B cell (primary cell): Measurements from ENCODE around the gene EXTL1. TPM values are rescaled to one million over a fixed set of nuclear protein-coding genes. Genes with fewer than 3 reads are reported as not detected.

ENCODE experiments used
- ATAC-seq: fragments of 200-7000 bp; cut with Tn5 transposase; one replicate; pipeline ENCODE4 v1.10.0; 2021; ENCODE audit warnings: low read depth, mild to moderate bottlenecking, moderate number of reproducible peaks, moderate library complexity
- CTCF ChIA-PET: fragments of 350-600 bp; sonication (Branson Sonifier 250); formaldehyde crosslinking; loops from one replicate; lab custom pipeline; 2021; ENCODE audit warnings: antibody characterized with exemption, inconsistent platforms; lab: Charles Lee
- POLR2A ChIA-PET: fragments of 350-600 bp; sonication (Branson Sonifier 250); formaldehyde crosslinking; loops from one replicate; lab custom pipeline; 2021; ENCODE audit warnings: antibody characterized with exemption; lab: Charles Lee
- DNase-seq: peaks from one replicate; pipeline ENCODE4 v3.0.0; 2013
- H2AFZ ChIP-seq: 2 replicates; pipeline ENCODE4 v1.6.1; 2012; ENCODE audit warnings: mild to moderate bottlenecking, low read depth, low read length; ENCODE audit not compliant: insufficient read depth, poor library complexity, severe bottlenecking
- H3K27ac ChIP-seq, 2 donors: 1 replicate in 1 of 2; 2 replicates in 1 of 2; pipeline ENCODE4 v1.5.1; 2012 to 2013; ENCODE audit warnings: low read length in 2 of 2, mild to moderate bottlenecking in 2 of 2, moderate library complexity in 1 of 2
- H3K27me3 ChIP-seq, 4 experiments: fragments of 200-600 bp in 1 of 4; sonication (generic) in 1 of 4; replicated peaks in 1 of 4; 1 replicate in 2 of 4; 2 replicates in 2 of 4; pipeline versions ENCODE4 v1.6.1 to v1.7.0; 2013 to 2016; ENCODE audit warnings: low read length in 3 of 4, mild to moderate bottlenecking in 2 of 4, mixed read lengths in 1 of 4, moderate library complexity in 1 of 4; ENCODE audit not compliant: insufficient read depth in 4 of 4, control insufficient read depth in 3 of 4; ENCODE audit errors: control extremely low read depth in 1 of 4
- H3K36me3 ChIP-seq, 2 experiments: replicated peaks in 1 of 2; 1 replicate in 1 of 2; 2 replicates in 1 of 2; pipeline versions ENCODE4 v1.6.1 to v1.7.1; 2013; ENCODE audit warnings: low read length in 1 of 2; ENCODE audit not compliant: insufficient read depth in 2 of 2, control insufficient read depth in 1 of 2; ENCODE audit errors: control extremely low read depth in 1 of 2, extremely low read depth in 1 of 2
- H3K4me1 ChIP-seq, 2 donors: fragments of 200-600 bp in 1 of 2; sonication (generic) in 1 of 2; 1 replicate in 1 of 2; 2 replicates in 1 of 2; pipeline versions ENCODE4 v1.5.1 to v1.6.1; 2013 to 2017; ENCODE audit warnings: low read length in 2 of 2; ENCODE audit not compliant: control insufficient read depth in 2 of 2, insufficient read depth in 2 of 2
- H3K4me2 ChIP-seq: replicated peaks from 2 replicates; pipeline ENCODE3; 2012; ENCODE audit warnings: mild to moderate bottlenecking, low read depth, low read length; ENCODE audit not compliant: poor library complexity, severe bottlenecking
- H3K4me3 ChIP-seq, 5 experiments: fragments of 200-600 bp in 1 of 5; sonication (generic) in 1 of 5; 1 replicate in 3 of 5; 2 replicates in 2 of 5; pipeline versions ENCODE4 v1.5.1 to v1.7.0; 2011 to 2016; ENCODE audit warnings: low read length in 4 of 5, mild to moderate bottlenecking in 4 of 5, low read depth in 2 of 5, control low read depth in 1 of 5, moderate library complexity in 1 of 5; ENCODE audit not compliant: insufficient read depth in 1 of 5; ENCODE audit errors: control extremely low read depth in 1 of 5, extremely low read depth in 1 of 5
- H3K79me2 ChIP-seq: fragments of 200-600 bp; sonication (generic); one replicate; pipeline ENCODE4 v1.6.0; 2016; ENCODE audit warnings: low read length; ENCODE audit not compliant: control insufficient read depth, insufficient read depth
- H3K9ac ChIP-seq: fragments of 200-600 bp; sonication (generic); 2 replicates; pipeline ENCODE4 v1.6.1; 2017; ENCODE audit warnings: mild to moderate bottlenecking, low read length, moderate library complexity
- H3K9me3 ChIP-seq, 3 donors: one replicate each; pipeline versions ENCODE4 v1.6.1 to v1.7.1; 2013; ENCODE audit warnings: low read length in 2 of 3; ENCODE audit not compliant: control insufficient read depth in 2 of 3, insufficient read depth in 1 of 3; ENCODE audit errors: control extremely low read depth in 1 of 3
- H4K20me1 ChIP-seq: 2 replicates; pipeline ENCODE4 v1.6.0; 2012; ENCODE audit warnings: mild to moderate bottlenecking, low read length; ENCODE audit not compliant: insufficient read depth, control insufficient read depth, poor library complexity, severe bottlenecking
- H3K27ac Mint-ChIP-seq: one replicate; pipeline ENCODE4 v1.8.0; 2021; ENCODE audit warnings: mixed read lengths
- H3K27me3 Mint-ChIP-seq: one replicate; pipeline ENCODE4 v1.8.0; 2021; ENCODE audit warnings: mixed read lengths
- H3K4me1 Mint-ChIP-seq: one replicate; pipeline ENCODE4 v1.8.0; 2021; ENCODE audit warnings: mixed read lengths
- H3K4me3 Mint-ChIP-seq: one replicate; pipeline ENCODE4 v1.8.0; 2021; ENCODE audit warnings: mixed read lengths
- H3K9me3 Mint-ChIP-seq: one replicate; pipeline ENCODE4 v1.8.0; 2022; ENCODE audit warnings: mixed read lengths; ENCODE audit not compliant: insufficient read depth
- CTCF ChIP-seq: fragments of 200-600 bp; IDR thresholded peaks from one replicate; pipeline ENCODE4 v1.8.0; 2022; ENCODE audit warnings: antibody characterized with exemption, mild to moderate bottlenecking
- EZH2 ChIP-seq: IDR thresholded peaks from 2 replicates; pipeline ENCODE4 v1.6.1; 2012; ENCODE audit warnings: borderline replicate concordance, low read depth, mild to moderate bottlenecking, moderate library complexity, low read length; ENCODE audit not compliant: insufficient read depth, poor library complexity, severe bottlenecking
- WGBS: methylation state at CpG from one replicate; pipeline ENCODE4 v1.1.5; 2013; ENCODE audit warnings: missing lambda C conversion rate; ENCODE audit not compliant: insufficient coverage; 5-methylcytosine and 5-hydroxymethylcytosine counted together
- intact Hi-C: fragments of 100-400 bp; cut with micrococcal nuclease; formaldehyde crosslinking; loops from one replicate; pipeline ENCODE4 v1.10.0; 2022
- polyA plus RNA-seq: library from polyadenylated mRNA; depleted of rRNA; stranded (reverse); fragments of >200 nt; gene quantifications from 2 replicates; pipeline ENCODE4 v1.2.3, GENCODE V29; 2012
- total RNA-seq, 2 donors: library from RNA; stranded (reverse); fragments of 120-200 nt in 1 of 2; gene quantifications; 1 replicate in 1 of 2; 2 replicates in 1 of 2; pipeline versions ENCODE4 v1.2.3 to v1.2.4, GENCODE V29; 2013 to 2022

The EXTL1 gene
- total and polyA plus RNA-seq, 2 donors (not counting 1 experiment from before 2014, with no cell fraction given): 0.12 TPM; not detected in 1

GRCh38 chr1:26034504-26035202 lies 13.1 kb downstream of the EXTL1 start:
- H3K4me1 ChIP-seq: peaks cover 10 to 13% of the 10 kb centered on the region in 2 donors
- peak overlapping the region; percentile 2 to 96 (median 95) for H3K4me3 ChIP-seq
- no peak for DNase-seq
- H3K9ac ChIP-seq: peak overlapping the region; percentile 93
- ATAC-seq: no peak
- no peaks in the 10 kb centered on the region for H3K9me3 ChIP-seq
- CTCF ChIA-PET: interaction anchor here (1.0 to 2.7 kb wide), 5 partner anchors 9 to 383 kb away, joined by 3 to 14 read pairs (median 3); partner anchors contain the start of gene PAFAH2
- intact Hi-C loops: loop anchor here (1.0 to 5.0 kb wide), 5 partner anchors 36 to 128 kb away; partner anchors contain the start of genes PAFAH2, PDIK1L and STMN1
- no peaks in the 10 kb centered on the region for H3K36me3 ChIP-seq
- TF ChIP-seq CTCF (no peak), EZH2 (no peak)
- H2AFZ ChIP-seq: peak overlapping the region; percentile 100
- peak overlapping the region; percentile 98 for H3K4me2 ChIP-seq
- no peaks in the 10 kb centered on the region for H3K79me2 ChIP-seq
- H4K20me1 ChIP-seq: no peaks in the 10 kb centered on the region
- WGBS: 19% methylated on average over 15 of the region's 15 CpGs
- H3K4me3 Mint-ChIP-seq: peak overlapping the region; percentile 96
- peaks cover 13% of the 10 kb centered on the region for H3K4me1 Mint-ChIP-seq
- H3K9me3 Mint-ChIP-seq: no peaks in the 10 kb centered on the region
- no peak overlapping the region for H3K27ac Mint-ChIP-seq
- no peak overlapping the region for H3K27ac ChIP-seq
- H3K27me3 Mint-ChIP-seq: peaks cover 12% of the 10 kb centered on the region
- POLR2A ChIA-PET: interaction anchor here (0.6 to 1.0 kb wide), 2 partner anchors 139 to 288 kb away, joined by 3 to 4 read pairs; no protein-coding TSS in a partner anchor
- H3K27me3 ChIP-seq: peaks cover 0 to 29% (median 4%) of the 10 kb centered on the region in 4 experiments
